Naive thymus-derived CD4-positive, alpha-beta T cell (primary cell): Measurements from ENCODE around the gene TNS3. TPM values are rescaled to one million over a fixed set of nuclear protein-coding genes. Genes with fewer than 3 reads are reported as not detected.
"Not testable (repeated sequence)": the region's sequence is repeated elsewhere in the genome, so short reads cannot be mapped to it uniquely, and the experiment has no call there.

Experiments
- ATAC-seq: fragments of 150-1000 bp; cut with Tn5 transposase; 2 replicates; pipeline ENCODE4 v1.10.0; 2021; ENCODE audit warnings: mild to moderate bottlenecking, moderate library complexity
- CTCF ChIA-PET: fragments of 350-600 bp; sonication (Branson Sonifier 250); formaldehyde crosslinking; loops from one replicate; lab custom pipeline; 2021; ENCODE audit warnings: antibody characterized with exemption; lab: Charles Lee
- POLR2A ChIA-PET: fragments of 350-600 bp; sonication (Branson Sonifier 250); formaldehyde crosslinking; loops from one replicate; lab custom pipeline; 2021; ENCODE audit warnings: antibody characterized with exemption, inconsistent platforms; lab: Charles Lee
- DNase-seq, 9 donors: peaks; one replicate each; pipeline versions ENCODE4 v3.0.0 to v3.0.0-alpha.2; 2020 to 2022; ENCODE audit warnings: mixed read lengths in 1 of 9
- H3K27ac ChIP-seq: one replicate; pipeline ENCODE4 v1.7.0; 2013; ENCODE audit warnings: mild to moderate bottlenecking, low read depth, low read length, moderate library complexity
- H3K27me3 ChIP-seq, 2 donors: one replicate each; pipeline ENCODE4 v1.7.0; 2013; ENCODE audit warnings: low read length in 2 of 2, mild to moderate bottlenecking in 2 of 2, moderate library complexity in 2 of 2; ENCODE audit not compliant: control insufficient read depth in 2 of 2, insufficient read depth in 2 of 2
- H3K36me3 ChIP-seq, 3 experiments: 1 replicate in 2 of 3; 2 replicates in 1 of 3; pipeline ENCODE4 v1.7.0; 2013; ENCODE audit warnings: low read length in 3 of 3, mild to moderate bottlenecking in 3 of 3, moderate library complexity in 1 of 3; ENCODE audit not compliant: insufficient read depth in 3 of 3, control insufficient read depth in 2 of 3
- H3K4me1 ChIP-seq, 2 donors: one replicate each; pipeline ENCODE4 v1.7.0; 2013; ENCODE audit warnings: low read length in 2 of 2, mild to moderate bottlenecking in 2 of 2, moderate library complexity in 1 of 2; ENCODE audit not compliant: control insufficient read depth in 2 of 2, insufficient read depth in 2 of 2
- H3K4me3 ChIP-seq: 2 replicates; pipeline ENCODE4 v1.7.0; 2013; ENCODE audit warnings: mild to moderate bottlenecking, low read length
- H3K9me3 ChIP-seq, 3 experiments: 1 replicate in 2 of 3; 2 replicates in 1 of 3; pipeline ENCODE4 v1.7.0; 2013; ENCODE audit warnings: low read length in 3 of 3; ENCODE audit not compliant: control insufficient read depth in 2 of 3
- H3K27ac Mint-ChIP-seq, 9 donors: one replicate each; pipeline ENCODE4 v1.8.0; 2020 to 2022; ENCODE audit warnings: mixed read lengths in 9 of 9, mild to moderate bottlenecking in 8 of 9, moderate library complexity in 5 of 9, inconsistent platforms in 2 of 9
- H3K27me3 Mint-ChIP-seq, 5 donors: one replicate each; pipeline ENCODE4 v1.8.0; 2021 to 2022; ENCODE audit warnings: mixed read lengths in 5 of 5, mild to moderate bottlenecking in 1 of 5
- H3K36me3 Mint-ChIP-seq, 5 donors: one replicate each; pipeline ENCODE4 v1.8.0; 2020 to 2022; ENCODE audit warnings: mixed read lengths in 5 of 5, mild to moderate bottlenecking in 3 of 5, inconsistent platforms in 1 of 5
- H3K4me1 Mint-ChIP-seq, 7 donors: one replicate each; pipeline ENCODE4 v1.8.0; 2020 to 2022; ENCODE audit warnings: mixed read lengths in 7 of 7, mild to moderate bottlenecking in 3 of 7, inconsistent platforms in 1 of 7
- H3K4me3 Mint-ChIP-seq, 10 donors: one replicate each; pipeline ENCODE4 v1.8.0; 2020 to 2022; ENCODE audit warnings: mild to moderate bottlenecking in 10 of 10, mixed read lengths in 10 of 10, moderate library complexity in 6 of 10, inconsistent platforms in 2 of 10
- H3K9me3 Mint-ChIP-seq, 11 donors: one replicate each; pipeline ENCODE4 v1.8.0; 2020 to 2022; ENCODE audit warnings: mixed read lengths in 11 of 11, mild to moderate bottlenecking in 4 of 11, inconsistent platforms in 1 of 11, moderate library complexity in 1 of 11
- intact Hi-C, 2 donors: fragments of 100-400 bp; cut with micrococcal nuclease; formaldehyde crosslinking; loops; one replicate each; pipeline ENCODE4 v1.15.1; 2023
- polyA plus RNA-seq, 2 donors: library from polyadenylated mRNA; unstranded; fragments of 300-500 nt; fragmentation: Illumina TruSeq; gene quantifications; one replicate each; pipeline ENCODE4 v1.2.3, GENCODE V29; 2021
- total RNA-seq, 6 experiments: library from RNA in 5 of 6; stranded (reverse) in 5 of 6; gene quantifications; 1 replicate in 5 of 6; 2 replicates in 1 of 6; pipeline ENCODE4 v1.2.3 and lab custom pipeline; 2021 to 2026

TNS3 gene
- total and polyA plus RNA-seq, 7 experiments from 2014 or later = 0.85 to 38.3 (median 2.6) TPM; not detected in 2

- Mint-ChIP-seq H3K4me3 (no peak overlapping the region), H3K27me3 (no peaks in the 10 kb centered on the region), H3K36me3 (no peaks in the 10 kb centered on the region), H3K27ac (no peak overlapping the region), H3K9me3 (peaks cover 0 to 1% (median 0%) of the 10 kb centered on the region in 11 donors), H3K4me1 (no peaks in the 10 kb centered on the region)
- POLR2A ChIA-PET = no interaction called here
- intact Hi-C loops = no loop called here
- H3K4me1 ChIP-seq = no peaks in the 10 kb centered on the region
- no peak for ATAC-seq
- H3K36me3 ChIP-seq = no peaks in the 10 kb centered on the region
- H3K27me3 ChIP-seq = no peaks in the 10 kb centered on the region
- no peak overlapping the region for H3K27ac ChIP-seq
- H3K9me3 ChIP-seq = no peaks in the 10 kb centered on the region
- no peak for DNase-seq
- no peak overlapping the region for H3K4me3 ChIP-seq
- CTCF ChIA-PET = interaction anchor here (0.6 kb wide), 1 partner anchor 301 kb away, joined by 3 read pairs; no protein-coding TSS in a partner anchor
Observed at GRCh38 chr7:47441796-47442604, 139.9 kb downstream of the TNS3 start.

- H3K4me1 Mint-ChIP-seq, H3K27ac Mint-ChIP-seq, POLR2A ChIA-PET: not testable (repeated sequence)
Observed at GRCh38 chr7:47441048-47441447, 140.9 kb downstream of the TNS3 start.

GRCh38 chr7:47440320-47440719, 141.6 kb downstream of the TNS3 start:
- H3K27me3 Mint-ChIP-seq = no peaks in the 10 kb centered on the region
- POLR2A ChIA-PET = no interaction called here
- Histone ChIP-seq H3K36me3 (no peaks in the 10 kb centered on the region), H3K4me3 (no peak overlapping the region), H3K4me1 (no peaks in the 10 kb centered on the region), H3K27me3 (no peaks in the 10 kb centered on the region), H3K9me3 (no peaks in the 10 kb centered on the region), H3K27ac (no peak overlapping the region)
- no peaks in the 10 kb centered on the region for H3K36me3 Mint-ChIP-seq
- intact Hi-C loops = no loop called here
- H3K27ac Mint-ChIP-seq = no peak overlapping the region
- CTCF ChIA-PET = no interaction called here
- ATAC-seq (no peak), DNase-seq (no peak)
- H3K4me3 Mint-ChIP-seq = no peak overlapping the region
- H3K9me3 Mint-ChIP-seq = peaks cover 0 to 1% (median 0%) of the 10 kb centered on the region in 11 donors
- H3K4me1 Mint-ChIP-seq = no peaks in the 10 kb centered on the region

More at GRCh38 chr7:47441048-47441447, 140.9 kb downstream of the TNS3 start:
- ATAC-seq, intact Hi-C loops, H3K4me3 ChIP-seq, DNase-seq, H3K36me3 ChIP-seq, H3K36me3 Mint-ChIP-seq, H3K4me3 Mint-ChIP-seq, H3K9me3 ChIP-seq, H3K27me3 Mint-ChIP-seq, H3K27ac ChIP-seq, H3K9me3 Mint-ChIP-seq, H3K27me3 ChIP-seq, H3K4me1 ChIP-seq: not testable (repeated sequence)
- CTCF ChIA-PET = interaction anchor here (0.6 kb wide), 1 partner anchor 300 kb away, joined by 3 read pairs; no protein-coding TSS in a partner anchor

GRCh38 chr7:47439181-47439667, 142.7 kb downstream of the TNS3 start:
- Mint-ChIP-seq H3K27ac (no peak overlapping the region), H3K9me3 (peaks cover 0 to 1% (median 0%) of the 10 kb centered on the region in 11 donors), H3K36me3 (no peaks in the 10 kb centered on the region), H3K27me3 (no peaks in the 10 kb centered on the region), H3K4me1 (no peaks in the 10 kb centered on the region), H3K4me3 (no peak overlapping the region)
- no peak for DNase-seq
- Histone ChIP-seq H3K4me1 (no peaks in the 10 kb centered on the region), H3K4me3 (no peak overlapping the region), H3K9me3 (no peaks in the 10 kb centered on the region), H3K27me3 (no peaks in the 10 kb centered on the region), H3K36me3 (no peaks in the 10 kb centered on the region), H3K27ac (no peak overlapping the region)
- ATAC-seq = peak; percentile 18
- ChIA-PET POLR2A (no interaction called here), CTCF (no interaction called here)
- intact Hi-C loops = no loop called here

GRCh38 chr7:47438411-47439029, 143.4 kb downstream of the TNS3 start:
- CTCF ChIA-PET = no interaction called here
- DNase-seq (no peak), ATAC-seq (no peak)
- Mint-ChIP-seq H3K4me1 (no peaks in the 10 kb centered on the region), H3K36me3 (no peaks in the 10 kb centered on the region), H3K9me3 (peaks cover 0 to 1% (median 0%) of the 10 kb centered on the region in 11 donors), H3K27ac (no peak overlapping the region), H3K27me3 (no peaks in the 10 kb centered on the region), H3K4me3 (no peak overlapping the region)
- POLR2A ChIA-PET = no interaction called here
- Histone ChIP-seq H3K9me3 (no peaks in the 10 kb centered on the region), H3K4me1 (no peaks in the 10 kb centered on the region), H3K27ac (no peak overlapping the region), H3K27me3 (no peaks in the 10 kb centered on the region), H3K4me3 (no peak overlapping the region), H3K36me3 (no peaks in the 10 kb centered on the region)
- intact Hi-C loops = no loop called here

- no peaks in the 10 kb centered on the region for H3K36me3 ChIP-seq
- POLR2A ChIA-PET = no interaction called here
- H3K9me3 ChIP-seq = no peaks in the 10 kb centered on the region
- intact Hi-C loops = no loop called here
- no peak overlapping the region for H3K4me3 ChIP-seq
- Mint-ChIP-seq H3K9me3 (peaks cover 0 to 2% (median 0%) of the 10 kb centered on the region in 11 donors), H3K4me1 (no peaks in the 10 kb centered on the region), H3K27me3 (no peaks in the 10 kb centered on the region), H3K4me3 (no peak overlapping the region), H3K36me3 (no peaks in the 10 kb centered on the region), H3K27ac (no peak overlapping the region)
- H3K27me3 ChIP-seq = no peaks in the 10 kb centered on the region
- CTCF ChIA-PET = no interaction called here
- DNase-seq (no peak), ATAC-seq (no peak)
- H3K4me1 ChIP-seq = no peaks in the 10 kb centered on the region
- H3K27ac ChIP-seq = no peak overlapping the region
Observed at GRCh38 chr7:47435889-47436312, 146.0 kb downstream of the TNS3 start.
